ENCODE results near the gene PIWIL1. TPM values are rescaled to one million over a fixed set of nuclear protein-coding genes. Genes with fewer than 3 reads are reported as not detected.

Gene PIWIL1
- total and polyA plus RNA-seq, 2 of the 4 experiments (the other 2 are of a cell fraction) = not detected

DNA sequence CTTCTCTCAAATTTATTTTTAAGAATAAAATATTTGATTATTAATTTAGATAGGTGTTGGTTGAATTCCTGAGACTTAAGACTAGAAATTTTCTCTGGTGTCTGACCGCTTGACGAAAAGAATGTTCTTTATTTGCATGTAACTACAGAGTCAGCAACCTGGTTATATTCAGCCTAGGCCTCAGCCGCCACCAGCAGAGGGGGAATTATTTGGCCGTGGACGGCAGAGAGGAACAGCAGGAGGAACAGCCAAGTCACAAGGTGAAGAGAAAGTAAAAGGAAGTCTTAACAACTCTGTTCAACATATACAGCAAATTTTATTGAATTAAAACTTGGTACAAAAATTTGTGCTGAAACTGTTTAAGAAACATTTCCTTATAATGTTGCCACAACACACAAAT, 5.2 kb downstream of the PIWIL1 start:
- no peak overlapping the region for H3K56ac ChIP-seq (ENCODE audit: extremely low read depth, insufficient read depth, low read length)
- no peaks in the 10 kb centered on the region for H4K20me1 ChIP-seq (ENCODE audit: insufficient read depth, low read length)
- no peak overlapping the region for H2BK5ac ChIP-seq (ENCODE audit: low read depth, low read length, poor library complexity, severe bottlenecking)
- no peak overlapping the region for H2AK9ac ChIP-seq (replicated peaks; ENCODE audit: low read depth, low read length, poor library complexity)
- ChIA-PET POLR2A (ENCODE audit: unreplicated experiment) (no interaction called here), CTCF (no interaction called here)
- no peak overlapping the region for H2BK15ac ChIP-seq (ENCODE audit: low read depth, low read length)
- H2BK20ac ChIP-seq (ENCODE audit: low read depth, low read length) = no peak overlapping the region
- WGBS, 2 experiments (ENCODE audit: extremely low coverage in 2 of 2, insufficient read length in 1 of 2) = no CpG with 5 or more reads among the region's 5 CpGs
- H3K4me2 ChIP-seq (ENCODE audit: low read depth, low read length) = no peak overlapping the region
- H3K27me3 ChIP-seq (ENCODE audit: control insufficient read depth, insufficient read depth, low read length) = no peaks in the 10 kb centered on the region
- no peaks in the 10 kb centered on the region for H3K36me3 ChIP-seq (ENCODE audit: control insufficient read depth, insufficient read depth, low read length)
- H4K8ac ChIP-seq (ENCODE audit: low read depth in 2 of 2, low read length in 2 of 2) = no peak overlapping the region
- no peak overlapping the region for H2AFZ ChIP-seq (replicated peaks; ENCODE audit: low read length, poor library complexity)
- intact Hi-C loops (cut with micrococcal nuclease) (no loop called here), dilution Hi-C loops (cut with HindIII; ENCODE audit: low sequenced_read_pairs, unreplicated experiment) (no loop called here), in situ Hi-C loops (cut with MboI; ENCODE audit: low sequenced_read_pairs) (no loop called here)
- ATAC-seq (ENCODE audit: low read depth) = no peak
- H4K5ac ChIP-seq (ENCODE audit: low read depth, low read length) = no peak overlapping the region
- no peak overlapping the region for H3K23ac ChIP-seq (ENCODE audit: low read depth, low read length)
- no peak overlapping the region for H3K4me3 ChIP-seq (ENCODE audit: insufficient read depth, low read depth, low read length)
- no peaks in the 10 kb centered on the region for H3K79me1 ChIP-seq (ENCODE audit: low read depth in 1 of 2, low read length in 2 of 2)
- no peak overlapping the region for H2AK5ac ChIP-seq (ENCODE audit: low read depth, low read length)
- H3K27ac ChIP-seq (ENCODE audit: insufficient read depth, low read length) = no peak overlapping the region
- no peak overlapping the region for H4K91ac ChIP-seq (ENCODE audit: insufficient read depth, low read depth, low read length)
- no TSS peak for BruUV-seq (replicated peaks)
- peaks cover 13% of the 10 kb centered on the region for H3K9me3 ChIP-seq (ENCODE audit: control insufficient read depth, insufficient read depth, low read length)
- no peaks in the 10 kb centered on the region for H3K4me1 ChIP-seq (ENCODE audit: control insufficient read depth, insufficient read depth, low read length)
- H3K14ac ChIP-seq (replicated peaks; ENCODE audit: low read depth, low read length) = no peak overlapping the region
- no peak overlapping the region for H2BK120ac ChIP-seq (ENCODE audit: low read depth, low read length)
- no peak overlapping the region for H3K18ac ChIP-seq (ENCODE audit: low read depth, low read length)
- no peak overlapping the region for H3K9ac ChIP-seq (ENCODE audit: low read depth, low read length)
- no peaks in the 10 kb centered on the region for H3K9me1 ChIP-seq (ENCODE audit: insufficient read depth, low read length)
- TF ChIP-seq CHD1 (IDR thresholded peaks at IDR 0.05; ENCODE audit: low read depth, low read length) = no peak
- TF ChIP-seq BHLHE40 (IDR thresholded peaks at IDR 0.05; ENCODE audit: low read depth, low read length) = no peak
- TF ChIP-seq FOS (IDR thresholded peaks at IDR 0.05; ENCODE audit: low read depth, low read length) = no peak
- TF ChIP-seq, protein P1, sequence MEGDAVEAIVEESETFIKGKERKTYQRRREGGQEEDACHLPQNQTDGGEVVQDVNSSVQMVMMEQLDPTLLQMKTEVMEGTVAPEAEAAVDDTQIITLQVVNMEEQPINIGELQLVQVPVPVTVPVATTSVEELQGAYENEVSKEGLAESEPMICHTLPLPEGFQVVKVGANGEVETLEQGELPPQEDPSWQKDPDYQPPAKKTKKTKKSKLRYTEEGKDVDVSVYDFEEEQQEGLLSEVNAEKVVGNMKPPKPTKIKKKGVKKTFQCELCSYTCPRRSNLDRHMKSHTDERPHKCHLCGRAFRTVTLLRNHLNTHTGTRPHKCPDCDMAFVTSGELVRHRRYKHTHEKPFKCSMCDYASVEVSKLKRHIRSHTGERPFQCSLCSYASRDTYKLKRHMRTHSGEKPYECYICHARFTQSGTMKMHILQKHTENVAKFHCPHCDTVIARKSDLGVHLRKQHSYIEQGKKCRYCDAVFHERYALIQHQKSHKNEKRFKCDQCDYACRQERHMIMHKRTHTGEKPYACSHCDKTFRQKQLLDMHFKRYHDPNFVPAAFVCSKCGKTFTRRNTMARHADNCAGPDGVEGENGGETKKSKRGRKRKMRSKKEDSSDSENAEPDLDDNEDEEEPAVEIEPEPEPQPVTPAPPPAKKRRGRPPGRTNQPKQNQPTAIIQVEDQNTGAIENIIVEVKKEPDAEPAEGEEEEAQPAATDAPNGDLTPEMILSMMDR (conservative IDR thresholded peaks at IDR 0.05; ENCODE audit: low read depth, low read length) = no peak
- no peak for TF ChIP-seq MAFK (IDR thresholded peaks at IDR 0.05; ENCODE audit: low read depth, low read length)
- no peak for TF ChIP-seq ELK1 (IDR thresholded peaks at IDR 0.05; ENCODE audit: borderline replicate concordance, low read depth, low read length)
- TF ChIP-seq SMC3 (IDR thresholded peaks at IDR 0.05; ENCODE audit: low read depth, low read length) = no peak
- TF ChIP-seq MXI1 (IDR thresholded peaks at IDR 0.05; ENCODE audit: borderline replicate concordance, low read depth, low read length) = no peak
- TF ChIP-seq, protein P2, sequence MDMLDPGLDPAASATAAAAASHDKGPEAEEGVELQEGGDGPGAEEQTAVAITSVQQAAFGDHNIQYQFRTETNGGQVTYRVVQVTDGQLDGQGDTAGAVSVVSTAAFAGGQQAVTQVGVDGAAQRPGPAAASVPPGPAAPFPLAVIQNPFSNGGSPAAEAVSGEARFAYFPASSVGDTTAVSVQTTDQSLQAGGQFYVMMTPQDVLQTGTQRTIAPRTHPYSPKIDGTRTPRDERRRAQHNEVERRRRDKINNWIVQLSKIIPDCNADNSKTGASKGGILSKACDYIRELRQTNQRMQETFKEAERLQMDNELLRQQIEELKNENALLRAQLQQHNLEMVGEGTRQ (IDR thresholded peaks at IDR 0.05; ENCODE audit: low read depth, low read length) = no peak
- no peak for TF ChIP-seq RAD21 (IDR thresholded peaks at IDR 0.05; ENCODE audit: low read length)
- TF ChIP-seq MAZ (IDR thresholded peaks at IDR 0.05; ENCODE audit: borderline replicate concordance, low read depth, low read length) = no peak
- TF ChIP-seq CEBPB (IDR thresholded peaks at IDR 0.05; ENCODE audit: low read depth, low read length) = no peak
- TF ChIP-seq RCOR1 (IDR thresholded peaks at IDR 0.05; ENCODE audit: insufficient replicate concordance, low read length) = no peak
- no peak for TF ChIP-seq POLR2A (IDR thresholded peaks at IDR 0.05; ENCODE audit: low read depth, low read length)
- no peak overlapping the region for H3K4ac ChIP-seq (ENCODE audit: low read depth, low read length)
- DNase-seq = no peak

All from IMR-90 (cell line).